Amygdala (tissue), 56 donors: ENCODE data around the gene ARHGAP42.

Experiments used
- DNase-seq, 56 donors: peaks; one replicate each; lab custom pipeline; 2025; lab: John Stamatoyannopoulos, UW

Gene ARHGAP42

DNA sequence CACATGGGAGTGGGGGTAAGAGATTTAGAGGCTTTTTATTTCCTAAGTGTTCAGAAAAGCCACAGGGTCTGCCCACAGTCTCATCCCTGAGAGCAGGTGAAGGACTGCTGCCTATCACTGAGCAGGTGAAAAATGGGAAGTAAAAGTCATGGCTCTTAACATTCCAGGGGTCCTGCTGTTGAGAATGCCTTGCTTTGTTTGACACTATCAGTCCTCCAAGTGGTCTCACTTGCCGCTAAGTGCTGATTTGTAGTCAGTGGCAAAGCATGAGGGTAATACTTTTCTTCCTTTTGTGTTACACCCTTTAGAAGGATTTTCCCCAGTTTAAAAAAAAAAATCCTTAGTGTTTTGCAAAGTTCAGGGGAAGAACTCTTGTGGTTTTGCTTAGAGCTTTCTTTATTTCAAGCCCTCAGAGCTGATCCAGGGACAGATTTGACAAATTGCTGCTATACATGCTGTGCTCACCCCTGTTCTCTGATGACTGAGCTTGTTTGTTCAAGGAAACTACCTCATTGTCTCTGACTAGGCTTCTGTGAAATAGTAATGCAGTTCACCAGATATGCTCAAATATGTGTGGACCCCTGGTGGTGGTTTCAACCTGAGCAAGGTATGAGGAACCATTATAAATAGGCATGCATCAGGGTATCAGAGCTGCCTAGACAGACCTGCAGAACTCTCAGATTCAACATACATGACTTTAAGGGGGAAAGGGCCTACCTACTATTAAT lies 141.0 kb downstream of the ARHGAP42 start:
- DNase-seq, result no peak

- DNase-seq, result peak in 2 of 56 donors; percentile 0 to 3
These were observed 143.2 kb downstream of the ARHGAP42 start for GRCh38 chr11:100830274-100830673.

- DNase-seq, result no peak
These were observed 144.1 kb downstream of the ARHGAP42 start for GRCh38 chr11:100830978-100831732.

GRCh38 chr11:100831929-100832494 lies 144.9 kb downstream of the ARHGAP42 start:
- no peak for DNase-seq

- no peak for DNase-seq
These were observed 145.7 kb downstream of the ARHGAP42 start for GRCh38 chr11:100832829-100833228.

GRCh38 chr11:100833276-100833675 lies 146.2 kb downstream of the ARHGAP42 start:
- DNase-seq, result no peak

DNA sequence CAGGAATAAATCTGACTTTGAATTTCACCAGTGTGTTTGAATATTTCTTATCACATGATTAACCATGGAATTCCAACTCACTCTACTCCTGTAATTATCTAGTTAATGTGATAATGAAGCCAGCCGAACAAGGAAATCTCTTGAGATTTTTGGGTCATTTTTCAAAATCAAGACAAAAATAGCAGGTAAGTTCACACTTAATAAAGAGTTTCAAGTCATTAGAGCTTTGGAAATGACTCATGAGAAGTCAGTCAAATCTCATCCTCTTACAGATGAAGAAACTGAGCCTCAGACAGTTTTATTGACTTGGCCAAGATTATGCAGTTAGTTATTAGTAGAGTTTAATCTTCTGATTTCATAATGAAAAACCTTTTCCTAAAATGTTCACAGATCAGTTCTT lies 148.8 kb downstream of the ARHGAP42 start:
- no peak for DNase-seq

GRCh38 chr11:100837311-100837710 lies 150.2 kb downstream of the ARHGAP42 start:
- no peak for DNase-seq

- DNase-seq, result no peak
These were observed 154.8 kb downstream of the ARHGAP42 start for GRCh38 chr11:100841711-100842407.

- DNase-seq, result no peak
These were observed 160.7 kb downstream of the ARHGAP42 start for GRCh38 chr11:100847696-100848216.

- no peak for DNase-seq
These were observed 162.2 kb downstream of the ARHGAP42 start for GRCh38 chr11:100849009-100849900.

DNA sequence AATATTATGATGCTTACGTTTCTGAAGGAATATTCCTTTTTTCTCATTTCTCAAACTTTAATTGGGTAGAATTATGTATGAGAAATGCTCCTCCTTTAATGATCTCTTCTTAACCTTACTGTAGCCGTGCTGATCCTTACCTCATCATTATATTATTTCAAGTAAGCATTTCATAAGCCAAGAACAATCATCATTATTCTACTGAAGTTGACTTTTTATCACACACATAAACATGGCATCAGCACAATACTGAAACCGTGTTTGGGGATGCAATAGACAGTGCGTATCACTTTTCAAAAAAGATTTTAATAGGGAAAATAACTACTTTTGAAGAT lies 162.8 kb downstream of the ARHGAP42 start:
- no peak for DNase-seq

GRCh38 chr11:100851147-100851546 lies 164.1 kb downstream of the ARHGAP42 start:
- no peak for DNase-seq

- no peak for DNase-seq
These were observed 164.6 kb downstream of the ARHGAP42 start for GRCh38 chr11:100851584-100852152.

- peak in 1 of 56 donors; percentile 14 for DNase-seq
These were observed 168.5 kb downstream of the ARHGAP42 start for GRCh38 chr11:100855466-100856067.

DNA sequence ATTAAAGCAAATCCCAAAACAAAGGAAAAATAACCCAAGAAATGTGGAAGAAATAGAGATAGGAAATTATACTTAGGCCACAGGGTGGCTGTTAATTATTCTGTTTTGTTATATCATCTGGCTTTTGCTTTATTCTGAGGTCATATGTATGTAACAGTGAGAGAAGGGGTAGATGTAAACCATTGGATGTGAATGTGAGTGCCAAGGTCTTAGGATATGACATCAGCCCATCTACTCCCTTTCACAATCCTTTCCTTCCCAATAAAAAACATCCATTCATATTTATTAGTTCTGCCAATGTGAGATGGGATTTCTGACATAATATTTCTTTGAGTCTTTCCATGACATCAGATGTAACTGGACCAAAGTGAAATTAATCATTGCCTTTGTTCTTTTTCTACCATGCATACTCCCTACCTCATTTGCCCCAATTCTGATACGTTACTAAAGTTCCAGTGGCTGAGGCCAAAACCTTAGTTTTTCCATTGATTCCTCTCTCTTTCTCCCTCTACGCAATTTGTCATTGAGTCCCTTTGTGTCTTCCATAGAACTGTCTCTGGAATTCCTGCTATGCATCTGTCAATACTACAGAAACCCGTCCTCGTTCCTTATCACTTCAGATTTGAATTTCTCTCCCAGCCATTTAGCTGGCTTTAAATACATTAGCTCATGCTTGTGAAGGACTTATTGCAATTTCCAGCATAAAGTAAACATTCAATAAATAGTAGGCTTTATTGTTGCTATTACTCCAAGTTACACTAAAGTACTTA lies 170.3 kb downstream of the ARHGAP42 start:
- no peak for DNase-seq

DNA sequence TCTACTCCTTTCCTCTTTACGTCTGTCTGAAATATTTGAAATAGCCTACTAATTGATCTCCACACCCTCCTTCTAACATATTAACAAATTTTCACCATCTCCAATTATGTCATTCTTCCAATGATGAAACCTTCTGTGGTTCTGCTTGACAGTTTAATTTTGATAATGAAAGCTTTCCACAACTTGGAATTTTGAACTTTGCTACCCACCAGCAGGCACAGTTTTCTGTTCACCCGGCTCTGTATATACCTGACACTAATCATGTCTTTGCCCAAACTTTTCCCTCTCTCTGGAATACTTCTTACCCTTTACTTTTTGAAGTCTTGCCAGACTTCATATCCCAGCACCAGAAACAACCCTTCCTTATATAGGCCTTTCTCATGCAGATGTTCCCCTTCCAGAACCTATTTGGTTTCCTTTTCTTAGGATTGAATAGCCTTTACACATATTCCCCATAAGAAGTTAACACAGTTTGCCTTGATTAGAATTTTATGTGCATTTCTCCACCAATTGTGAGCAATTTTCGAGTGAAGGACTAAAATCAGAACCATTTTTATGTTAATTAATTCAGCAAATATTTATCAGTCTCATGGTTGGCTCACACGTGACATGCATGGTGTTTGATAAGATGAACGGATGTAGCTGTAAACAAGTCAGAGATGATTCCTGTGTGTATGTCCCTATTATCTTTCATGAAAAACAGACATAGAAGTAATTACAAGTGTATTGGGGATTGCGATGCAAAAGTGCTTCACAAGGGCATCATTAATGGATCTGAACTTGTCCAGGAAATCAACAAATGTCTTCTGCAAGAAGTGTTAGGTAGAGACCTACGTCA lies 173.4 kb downstream of the ARHGAP42 start:
- no peak for DNase-seq
